A673 (cell line): Measurements from ENCODE around the gene EIF5A2. TPM values are rescaled to one million over a fixed set of nuclear protein-coding genes. Genes with fewer than 3 reads are reported as not detected.

Source experiments
- BruUV-seq: library from RNA; stranded (reverse); fragments of 400-500 nt; replicated peaks from 2 replicates; lab custom pipeline; 2021; lab: Mats Ljungman, UMichigan
- CTCF ChIA-PET: fragments of 300-600 bp; sonication (Branson Sonifier 250); formaldehyde crosslinking; loops from one replicate; lab custom pipeline; 2022; ENCODE audit warnings: antibody characterized with exemption; lab: Charles Lee
- POLR2A ChIA-PET: fragments of 300-600 bp; sonication (Branson Sonifier 250); formaldehyde crosslinking; loops from one replicate; lab custom pipeline; 2022; ENCODE audit warnings: antibody characterized with exemption; ENCODE audit not compliant: low non-redundant PET; lab: Charles Lee
- DNase-seq: peaks from one replicate; pipeline ENCODE4 v3.0.0-alpha.2; 2015; ENCODE audit warnings: low spot score
- H3K27ac ChIP-seq: fragments of 200-600 bp; sonication (generic); 2 replicates; pipeline ENCODE4 v1.5.1; 2016; ENCODE audit warnings: mixed run types, low read depth, mild to moderate bottlenecking, mixed read lengths, antibody characterized with exemption, low read length; ENCODE audit not compliant: poor library complexity, severe bottlenecking
- H3K27me3 ChIP-seq: fragments of 200-600 bp; sonication (generic); replicated peaks from 2 replicates; pipeline ENCODE4 v1.6.1; 2017; ENCODE audit warnings: mixed run types, low read depth, mild to moderate bottlenecking, mixed read lengths, antibody characterized with exemption, low read length; ENCODE audit not compliant: insufficient read depth, poor library complexity
- H3K36me3 ChIP-seq: fragments of 200-600 bp; sonication (generic); 2 replicates; pipeline ENCODE4 v1.6.1; 2016; ENCODE audit warnings: mixed run types, mild to moderate bottlenecking, mixed read lengths, antibody characterized with exemption, low read length; ENCODE audit not compliant: insufficient read depth, poor library complexity, severe bottlenecking
- H3K4me1 ChIP-seq: fragments of 200-600 bp; sonication (generic); 2 replicates; pipeline ENCODE4 v1.6.1; 2017; ENCODE audit warnings: mixed run types, mild to moderate bottlenecking, mixed read lengths, antibody characterized with exemption, low read length; ENCODE audit not compliant: insufficient read depth, poor library complexity, severe bottlenecking
- H3K4me3 ChIP-seq: fragments of 200-600 bp; sonication (generic); 2 replicates; pipeline ENCODE4 v1.5.1; 2016; ENCODE audit warnings: low read depth, mixed run types, mild to moderate bottlenecking, mixed read lengths, low read length; ENCODE audit not compliant: poor library complexity, severe bottlenecking
- H3K9me3 ChIP-seq: fragments of 200-600 bp; sonication (generic); 2 replicates; pipeline ENCODE4 v1.6.1; 2016; ENCODE audit warnings: mixed run types, low read depth, mild to moderate bottlenecking, mixed read lengths, antibody characterized with exemption, low read length; ENCODE audit not compliant: poor library complexity, severe bottlenecking
- EZH2 ChIP-seq: fragments of 200-600 bp; sonication (generic); IDR thresholded peaks from 2 replicates; pipeline ENCODE4 v1.6.1; 2017; ENCODE audit warnings: borderline replicate concordance, low read depth, mild to moderate bottlenecking, mixed read lengths, antibody characterized with exemption, low read length; ENCODE audit not compliant: poor library complexity, severe bottlenecking
- intact Hi-C: fragments of 100-400 bp; cut with micrococcal nuclease; formaldehyde crosslinking; loops from one replicate; pipeline ENCODE4 v1.10.0; 2022; ENCODE audit not compliant: unreplicated experiment
- total RNA-seq: library from RNA; stranded (reverse); gene quantifications from 2 replicates; pipeline ENCODE4 v1.2.3, GENCODE V29; 2021
- TF ChIP-seq, protein P1 (sequence below): fragments of 300-800, 200-600 bp; sonication (generic); conservative IDR thresholded peaks from 2 replicates; pipeline ENCODE4 v1.5.1; 2017; ENCODE audit warnings: low read depth, mild to moderate bottlenecking, antibody characterized with exemption, low read length, moderate library complexity, mixed read lengths

EIF5A2 gene
- total RNA-seq, 1 experiment from 2014 or later: 20.6 TPM

DNA sequence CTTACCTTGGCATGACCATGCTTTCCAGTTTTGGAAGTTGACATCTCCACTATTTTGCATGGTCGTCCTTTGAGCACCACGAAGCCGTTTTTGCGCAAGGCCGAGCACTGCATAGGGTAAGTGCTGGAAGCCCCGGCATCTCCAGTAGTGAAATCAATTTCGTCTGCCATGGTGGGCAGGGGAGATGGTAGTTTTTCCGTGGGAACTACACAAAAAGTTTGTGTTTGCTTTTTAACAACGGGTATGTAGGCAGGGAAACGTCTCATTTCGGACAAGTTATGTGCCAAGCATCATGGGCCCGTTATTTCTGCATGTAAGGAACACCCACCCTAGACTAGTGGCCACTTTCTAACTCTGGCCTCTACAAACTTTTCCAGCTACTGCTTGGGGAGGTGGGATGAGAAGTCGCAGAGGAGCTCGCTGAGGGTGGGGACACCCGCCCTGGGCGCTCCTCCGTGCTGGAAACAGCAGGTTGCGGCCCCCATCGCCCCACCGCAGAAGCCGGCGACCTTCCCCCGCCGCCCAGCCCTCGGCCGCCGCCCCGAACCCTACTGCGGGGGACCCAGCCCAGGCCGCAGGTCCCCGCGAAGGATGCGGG, 701 bp downstream of the EIF5A2 start:
- DNase-seq: peak; percentile 15
- BruUV-seq: no TSS peak
- CTCF ChIA-PET: no interaction called here
- Histone ChIP-seq H3K27me3 (no peaks in the 10 kb centered on the region), H3K27ac (peak overlapping the region; percentile 70), H3K9me3 (peaks cover 11% of the 10 kb centered on the region), H3K4me3 (peak overlapping the region; percentile 74), H3K4me1 (peaks cover 10% of the 10 kb centered on the region), H3K36me3 (no peaks in the 10 kb centered on the region)
- POLR2A ChIA-PET: no interaction called here
- TF ChIP-seq, protein P1, sequence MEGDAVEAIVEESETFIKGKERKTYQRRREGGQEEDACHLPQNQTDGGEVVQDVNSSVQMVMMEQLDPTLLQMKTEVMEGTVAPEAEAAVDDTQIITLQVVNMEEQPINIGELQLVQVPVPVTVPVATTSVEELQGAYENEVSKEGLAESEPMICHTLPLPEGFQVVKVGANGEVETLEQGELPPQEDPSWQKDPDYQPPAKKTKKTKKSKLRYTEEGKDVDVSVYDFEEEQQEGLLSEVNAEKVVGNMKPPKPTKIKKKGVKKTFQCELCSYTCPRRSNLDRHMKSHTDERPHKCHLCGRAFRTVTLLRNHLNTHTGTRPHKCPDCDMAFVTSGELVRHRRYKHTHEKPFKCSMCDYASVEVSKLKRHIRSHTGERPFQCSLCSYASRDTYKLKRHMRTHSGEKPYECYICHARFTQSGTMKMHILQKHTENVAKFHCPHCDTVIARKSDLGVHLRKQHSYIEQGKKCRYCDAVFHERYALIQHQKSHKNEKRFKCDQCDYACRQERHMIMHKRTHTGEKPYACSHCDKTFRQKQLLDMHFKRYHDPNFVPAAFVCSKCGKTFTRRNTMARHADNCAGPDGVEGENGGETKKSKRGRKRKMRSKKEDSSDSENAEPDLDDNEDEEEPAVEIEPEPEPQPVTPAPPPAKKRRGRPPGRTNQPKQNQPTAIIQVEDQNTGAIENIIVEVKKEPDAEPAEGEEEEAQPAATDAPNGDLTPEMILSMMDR: no peak
- TF ChIP-seq EZH2: no peak
- intact Hi-C loops: no loop called here

- Histone ChIP-seq H3K9me3 (peaks cover 10% of the 10 kb centered on the region), H3K4me3 (no peak overlapping the region), H3K4me1 (peaks cover 10% of the 10 kb centered on the region), H3K27ac (no peak overlapping the region), H3K36me3 (no peaks in the 10 kb centered on the region), H3K27me3 (no peaks in the 10 kb centered on the region)
- DNase-seq: no peak
- ChIA-PET POLR2A (no interaction called here), CTCF (no interaction called here)
- no TSS peak for BruUV-seq
- intact Hi-C loops: no loop called here
- TF ChIP-seq EZH2: no peak
- TF ChIP-seq, protein P1: no peak
Observed at GRCh38 chr3:170905862-170906261, 2.6 kb downstream of the EIF5A2 start.

DNA sequence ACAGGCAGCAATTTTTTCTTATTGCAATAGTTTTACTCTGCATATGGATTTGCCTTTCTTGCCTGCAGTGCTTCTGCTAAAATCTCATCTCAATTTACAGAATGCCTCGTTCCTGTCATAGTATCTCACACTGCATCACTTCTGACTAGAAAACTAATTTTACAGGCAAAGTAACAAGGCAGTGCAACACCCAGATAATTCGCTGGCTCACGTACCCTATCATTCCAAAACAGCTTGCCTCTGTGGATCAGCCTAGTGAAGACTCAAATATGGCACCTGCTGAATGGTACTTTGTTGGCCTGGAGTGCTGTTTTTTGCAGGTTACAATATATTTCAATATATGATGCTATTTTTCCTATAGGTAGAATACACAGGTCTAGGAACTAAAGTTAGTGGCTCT, 5.3 kb downstream of the EIF5A2 start:
- BruUV-seq: no TSS peak
- TF ChIP-seq, protein P1: no peak
- TF ChIP-seq EZH2: no peak
- Histone ChIP-seq H3K36me3 (no peaks in the 10 kb centered on the region), H3K4me3 (no peak overlapping the region), H3K9me3 (no peaks in the 10 kb centered on the region), H3K4me1 (peaks cover 10% of the 10 kb centered on the region), H3K27me3 (no peaks in the 10 kb centered on the region), H3K27ac (no peak overlapping the region)
- intact Hi-C loops: no loop called here
- no peak for DNase-seq
- ChIA-PET POLR2A (no interaction called here), CTCF (no interaction called here)
